ENCODE measurements around the gene ROR1.

- TF ChIP-seq CTCF (IDR thresholded peaks at IDR 0.05; ENCODE audit: low read depth, low read length) (no peak), POLR2A (IDR thresholded peaks at IDR 0.05; ENCODE audit: extremely low read depth, insufficient read length) (no peak), MYC (IDR thresholded peaks at IDR 0.05; ENCODE audit: low read depth, low read length) (no peak)
- TF ChIP-seq, protein P1, sequence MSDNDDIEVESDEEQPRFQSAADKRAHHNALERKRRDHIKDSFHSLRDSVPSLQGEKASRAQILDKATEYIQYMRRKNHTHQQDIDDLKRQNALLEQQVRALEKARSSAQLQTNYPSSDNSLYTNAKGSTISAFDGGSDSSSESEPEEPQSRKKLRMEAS (IDR thresholded peaks at IDR 0.05; ENCODE audit: low read depth, low read length): no peak
Measured at GRCh38 chr1:63799307-63799706, 25.5 kb downstream of the ROR1 start.
